Measurements from ENCODE around the gene AGBL5.

Gene AGBL5, protein sequence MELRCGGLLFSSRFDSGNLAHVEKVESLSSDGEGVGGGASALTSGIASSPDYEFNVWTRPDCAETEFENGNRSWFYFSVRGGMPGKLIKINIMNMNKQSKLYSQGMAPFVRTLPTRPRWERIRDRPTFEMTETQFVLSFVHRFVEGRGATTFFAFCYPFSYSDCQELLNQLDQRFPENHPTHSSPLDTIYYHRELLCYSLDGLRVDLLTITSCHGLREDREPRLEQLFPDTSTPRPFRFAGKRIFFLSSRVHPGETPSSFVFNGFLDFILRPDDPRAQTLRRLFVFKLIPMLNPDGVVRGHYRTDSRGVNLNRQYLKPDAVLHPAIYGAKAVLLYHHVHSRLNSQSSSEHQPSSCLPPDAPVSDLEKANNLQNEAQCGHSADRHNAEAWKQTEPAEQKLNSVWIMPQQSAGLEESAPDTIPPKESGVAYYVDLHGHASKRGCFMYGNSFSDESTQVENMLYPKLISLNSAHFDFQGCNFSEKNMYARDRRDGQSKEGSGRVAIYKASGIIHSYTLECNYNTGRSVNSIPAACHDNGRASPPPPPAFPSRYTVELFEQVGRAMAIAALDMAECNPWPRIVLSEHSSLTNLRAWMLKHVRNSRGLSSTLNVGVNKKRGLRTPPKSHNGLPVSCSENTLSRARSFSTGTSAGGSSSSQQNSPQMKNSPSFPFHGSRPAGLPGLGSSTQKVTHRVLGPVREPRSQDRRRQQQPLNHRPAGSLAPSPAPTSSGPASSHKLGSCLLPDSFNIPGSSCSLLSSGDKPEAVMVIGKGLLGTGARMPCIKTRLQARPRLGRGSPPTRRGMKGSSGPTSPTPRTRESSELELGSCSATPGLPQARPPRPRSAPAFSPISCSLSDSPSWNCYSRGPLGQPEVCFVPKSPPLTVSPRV

DNA sequence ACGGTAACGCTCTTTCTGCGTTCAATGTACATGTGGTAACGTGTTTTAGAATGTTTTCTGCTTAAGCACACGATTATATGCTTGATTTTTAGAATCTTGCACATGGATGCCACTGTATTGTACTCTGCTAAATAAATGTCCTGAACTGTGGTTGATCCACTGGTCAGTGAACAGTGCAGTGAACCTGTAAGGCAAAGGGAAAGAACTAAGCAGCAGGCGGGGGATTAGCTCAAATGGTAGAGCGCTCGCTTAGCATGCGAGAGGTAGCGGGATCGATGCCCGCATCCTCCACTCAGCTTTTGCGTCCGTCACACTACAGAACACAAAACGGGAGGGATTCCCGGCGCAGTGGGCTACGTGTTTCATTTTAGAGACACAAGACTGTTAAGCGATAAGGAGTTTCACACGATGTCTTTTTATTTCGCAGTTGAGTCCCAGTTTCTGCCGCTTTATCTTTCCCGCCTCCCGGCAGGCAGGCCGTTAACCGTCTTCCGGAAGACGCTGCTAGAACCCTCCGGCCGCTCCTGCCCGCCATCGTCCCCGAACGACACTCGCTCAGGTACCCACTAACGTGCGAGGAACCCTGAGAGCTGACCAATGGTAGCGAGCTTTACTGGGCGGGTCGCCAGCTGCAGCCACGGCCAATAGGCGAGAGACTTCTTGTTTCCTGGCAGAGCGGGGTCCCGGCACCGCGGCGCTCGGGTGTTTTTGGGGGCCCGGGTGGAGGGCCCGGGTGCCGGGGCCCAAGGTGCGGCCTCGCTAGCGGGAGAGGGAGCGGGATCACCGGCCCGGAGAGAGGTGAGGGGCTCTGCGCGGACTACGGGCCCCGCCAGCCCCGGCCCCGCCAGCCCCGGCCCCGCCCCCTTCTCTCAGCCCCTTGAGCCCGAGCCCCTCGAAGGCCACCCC is at the start of gene AGBL5:
TSS of gene AGBL5 (plus strand) at position 673 of the 906 bp plus-strand sequence. CDS start 1,291 bp downstream, outside the sequence.
- TF ChIP-seq, protein P1, sequence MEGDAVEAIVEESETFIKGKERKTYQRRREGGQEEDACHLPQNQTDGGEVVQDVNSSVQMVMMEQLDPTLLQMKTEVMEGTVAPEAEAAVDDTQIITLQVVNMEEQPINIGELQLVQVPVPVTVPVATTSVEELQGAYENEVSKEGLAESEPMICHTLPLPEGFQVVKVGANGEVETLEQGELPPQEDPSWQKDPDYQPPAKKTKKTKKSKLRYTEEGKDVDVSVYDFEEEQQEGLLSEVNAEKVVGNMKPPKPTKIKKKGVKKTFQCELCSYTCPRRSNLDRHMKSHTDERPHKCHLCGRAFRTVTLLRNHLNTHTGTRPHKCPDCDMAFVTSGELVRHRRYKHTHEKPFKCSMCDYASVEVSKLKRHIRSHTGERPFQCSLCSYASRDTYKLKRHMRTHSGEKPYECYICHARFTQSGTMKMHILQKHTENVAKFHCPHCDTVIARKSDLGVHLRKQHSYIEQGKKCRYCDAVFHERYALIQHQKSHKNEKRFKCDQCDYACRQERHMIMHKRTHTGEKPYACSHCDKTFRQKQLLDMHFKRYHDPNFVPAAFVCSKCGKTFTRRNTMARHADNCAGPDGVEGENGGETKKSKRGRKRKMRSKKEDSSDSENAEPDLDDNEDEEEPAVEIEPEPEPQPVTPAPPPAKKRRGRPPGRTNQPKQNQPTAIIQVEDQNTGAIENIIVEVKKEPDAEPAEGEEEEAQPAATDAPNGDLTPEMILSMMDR (IDR thresholded peaks at IDR 0.05), result no peak
- H3K9me3 Mint-ChIP-seq, result peaks cover 15% of the 10 kb centered on the region
- peaks cover 34% of the 10 kb centered on the region for H3K36me3 Mint-ChIP-seq (ENCODE audit: low read depth)
- H3K4me3 Mint-ChIP-seq, result peak within 1 kb of the TSS; percentile 94
- H3K4me1 Mint-ChIP-seq, result peaks cover 26% of the 10 kb centered on the region
- H3K27ac Mint-ChIP-seq, result peak within 1 kb of the TSS; percentile 99
- DNase-seq, result peak; percentile 92
- peaks cover 14% of the 10 kb centered on the region for H3K27me3 Mint-ChIP-seq (ENCODE audit: low read depth, poor library complexity)

GRCh38 chr2:27001950-27002349 is 49.5 kb upstream of the AGBL5 start:
- H3K9me3 Mint-ChIP-seq, result no peaks in the 10 kb centered on the region
- H3K36me3 Mint-ChIP-seq (ENCODE audit: low read depth), result no peaks in the 10 kb centered on the region
- H3K27me3 Mint-ChIP-seq (ENCODE audit: low read depth, poor library complexity), result peaks cover 12% of the 10 kb centered on the region
- TF ChIP-seq, protein P1 (IDR thresholded peaks at IDR 0.05), result no peak
- no peaks in the 10 kb centered on the region for H3K4me1 Mint-ChIP-seq
- no peak overlapping the region for H3K27ac Mint-ChIP-seq
- no peak overlapping the region for H3K4me3 Mint-ChIP-seq
- no peak for DNase-seq

- no peak overlapping the region for H3K27ac Mint-ChIP-seq
- TF ChIP-seq, protein P1 (IDR thresholded peaks at IDR 0.05), result no peak
- DNase-seq, result no peak
- no peak overlapping the region for H3K4me3 Mint-ChIP-seq
- peaks cover 9% of the 10 kb centered on the region for H3K27me3 Mint-ChIP-seq (ENCODE audit: low read depth, poor library complexity)
- no peaks in the 10 kb centered on the region for H3K4me1 Mint-ChIP-seq
- H3K9me3 Mint-ChIP-seq, result no peaks in the 10 kb centered on the region
- no peaks in the 10 kb centered on the region for H3K36me3 Mint-ChIP-seq (ENCODE audit: low read depth)
Measured at GRCh38 chr2:27003007-27003406, 48.5 kb upstream of the AGBL5 start.

GRCh38 chr2:27003857-27004256 is 47.6 kb upstream of the AGBL5 start:
- TF ChIP-seq, protein P1 (IDR thresholded peaks at IDR 0.05), result no peak
- no peak for DNase-seq
- H3K9me3 Mint-ChIP-seq, result no peaks in the 10 kb centered on the region
- no peaks in the 10 kb centered on the region for H3K36me3 Mint-ChIP-seq (ENCODE audit: low read depth)
- H3K27me3 Mint-ChIP-seq (ENCODE audit: low read depth, poor library complexity), result peaks cover 7% of the 10 kb centered on the region
- H3K4me3 Mint-ChIP-seq, result no peak overlapping the region
- H3K27ac Mint-ChIP-seq, result no peak overlapping the region
- H3K4me1 Mint-ChIP-seq, result no peaks in the 10 kb centered on the region

DNA sequence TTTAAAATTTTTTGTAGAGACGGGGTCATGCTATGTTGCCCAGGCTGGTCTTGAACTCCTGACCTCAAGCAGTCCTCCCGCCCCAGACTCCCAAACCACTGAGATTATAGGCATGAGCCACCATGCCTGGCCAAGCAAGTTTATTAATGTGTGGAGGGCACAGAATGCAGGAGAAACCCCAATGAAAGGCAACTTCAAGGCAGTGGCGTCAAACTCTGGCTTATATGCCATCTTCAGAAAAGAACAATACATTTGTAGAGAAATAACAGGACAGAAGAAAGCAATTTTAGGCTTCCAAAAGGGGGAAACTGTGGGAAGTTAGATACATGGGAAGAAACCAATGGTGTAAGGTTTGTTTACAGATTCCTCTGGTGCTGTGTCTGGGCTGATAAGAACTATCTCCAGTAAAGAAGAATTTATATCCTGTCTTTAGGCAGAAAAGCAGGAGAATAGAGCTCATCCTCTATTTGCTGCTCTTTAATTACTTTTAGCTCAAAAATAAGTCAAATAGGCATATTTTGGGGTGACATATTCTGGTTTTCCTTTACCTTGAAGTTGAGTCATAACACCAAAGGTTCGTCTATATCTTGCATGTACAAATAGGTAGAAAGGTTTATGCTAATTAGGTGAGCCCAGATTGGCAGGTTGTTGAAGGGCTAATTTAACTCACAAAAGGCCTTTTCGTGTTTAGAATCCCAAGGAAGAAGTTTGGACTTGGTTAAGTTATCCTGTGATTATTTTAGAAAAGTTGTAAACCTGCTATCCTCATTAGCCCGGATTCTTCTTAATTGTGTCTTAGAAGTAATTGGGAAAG is 44.7 kb upstream of the AGBL5 start:
- TF ChIP-seq, protein P1 (IDR thresholded peaks at IDR 0.05), result no peak
- Mint-ChIP-seq H3K27me3 (ENCODE audit: low read depth, poor library complexity) (peaks cover 6% of the 10 kb centered on the region), H3K4me3 (no peak overlapping the region), H3K9me3 (no peaks in the 10 kb centered on the region), H3K4me1 (no peaks in the 10 kb centered on the region), H3K27ac (no peak overlapping the region), H3K36me3 (ENCODE audit: low read depth) (peaks cover 5% of the 10 kb centered on the region)
- no peak for DNase-seq
